ENCODE measurements around the gene HPX.

DNA sequence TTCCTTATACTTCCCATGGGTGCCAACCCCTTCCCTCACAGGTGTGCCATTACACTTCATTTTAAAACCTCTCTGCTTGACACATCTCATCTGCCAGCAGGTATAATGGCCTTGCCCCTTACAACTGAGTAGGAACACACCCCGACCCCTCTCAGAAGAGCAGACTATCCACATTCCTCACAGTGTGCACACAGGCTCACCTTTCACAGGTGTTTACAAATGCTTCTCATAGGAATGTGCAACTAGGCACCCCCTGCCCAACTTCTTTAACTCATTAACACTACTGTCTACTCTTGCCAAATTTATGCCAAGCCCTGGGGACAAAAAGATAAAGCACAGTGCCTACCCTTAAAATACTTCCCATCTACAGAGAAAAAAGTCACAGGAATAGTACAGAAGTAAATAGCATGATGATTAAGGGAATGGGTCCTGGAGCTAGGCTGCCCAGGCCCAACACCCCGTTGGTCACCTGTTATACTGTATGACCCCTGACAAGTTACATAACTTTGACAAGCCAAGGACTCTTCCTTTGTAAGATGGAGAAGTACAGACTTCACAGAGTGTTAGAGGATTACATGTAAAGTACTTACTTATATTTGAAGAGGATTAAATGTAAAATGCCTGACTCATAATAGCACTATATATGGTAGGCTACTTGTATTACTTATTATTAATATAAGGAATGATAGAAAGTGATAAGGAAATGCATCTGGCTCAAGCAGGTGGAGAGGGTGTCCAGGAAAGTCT is 17.7 kb upstream of the HPX start:
- TF ChIP-seq, protein P1, sequence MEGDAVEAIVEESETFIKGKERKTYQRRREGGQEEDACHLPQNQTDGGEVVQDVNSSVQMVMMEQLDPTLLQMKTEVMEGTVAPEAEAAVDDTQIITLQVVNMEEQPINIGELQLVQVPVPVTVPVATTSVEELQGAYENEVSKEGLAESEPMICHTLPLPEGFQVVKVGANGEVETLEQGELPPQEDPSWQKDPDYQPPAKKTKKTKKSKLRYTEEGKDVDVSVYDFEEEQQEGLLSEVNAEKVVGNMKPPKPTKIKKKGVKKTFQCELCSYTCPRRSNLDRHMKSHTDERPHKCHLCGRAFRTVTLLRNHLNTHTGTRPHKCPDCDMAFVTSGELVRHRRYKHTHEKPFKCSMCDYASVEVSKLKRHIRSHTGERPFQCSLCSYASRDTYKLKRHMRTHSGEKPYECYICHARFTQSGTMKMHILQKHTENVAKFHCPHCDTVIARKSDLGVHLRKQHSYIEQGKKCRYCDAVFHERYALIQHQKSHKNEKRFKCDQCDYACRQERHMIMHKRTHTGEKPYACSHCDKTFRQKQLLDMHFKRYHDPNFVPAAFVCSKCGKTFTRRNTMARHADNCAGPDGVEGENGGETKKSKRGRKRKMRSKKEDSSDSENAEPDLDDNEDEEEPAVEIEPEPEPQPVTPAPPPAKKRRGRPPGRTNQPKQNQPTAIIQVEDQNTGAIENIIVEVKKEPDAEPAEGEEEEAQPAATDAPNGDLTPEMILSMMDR (IDR thresholded peaks at IDR 0.05; ENCODE audit: low read depth, low read length, missing input control) = no peak
- TF ChIP-seq HNF4G (IDR thresholded peaks at IDR 0.05) (no peak), RXRA (IDR thresholded peaks at IDR 0.05) (no peak), EGR1 (IDR thresholded peaks at IDR 0.05; ENCODE audit: low read depth in 2 of 2) (no peak), JUND (IDR thresholded peaks at IDR 0.05) (no peak), TAF1 (conservative IDR thresholded peaks at IDR 0.05) (no peak), SP1 (IDR thresholded peaks at IDR 0.05) (no peak), GABPA (IDR thresholded peaks at IDR 0.05 in 1 of 2, conservative IDR thresholded peaks at IDR 0.05 in 1 of 2) (no peak), YY1 (IDR thresholded peaks at IDR 0.05) (no peak)
- TF ChIP-seq, protein P2, sequence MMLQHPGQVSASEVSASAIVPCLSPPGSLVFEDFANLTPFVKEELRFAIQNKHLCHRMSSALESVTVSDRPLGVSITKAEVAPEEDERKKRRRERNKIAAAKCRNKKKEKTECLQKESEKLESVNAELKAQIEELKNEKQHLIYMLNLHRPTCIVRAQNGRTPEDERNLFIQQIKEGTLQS (IDR thresholded peaks at IDR 0.05) = no peak
- TF ChIP-seq, protein P3, sequence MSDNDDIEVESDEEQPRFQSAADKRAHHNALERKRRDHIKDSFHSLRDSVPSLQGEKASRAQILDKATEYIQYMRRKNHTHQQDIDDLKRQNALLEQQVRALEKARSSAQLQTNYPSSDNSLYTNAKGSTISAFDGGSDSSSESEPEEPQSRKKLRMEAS (IDR thresholded peaks at IDR 0.05) = no peak
- TF ChIP-seq, protein P4, sequence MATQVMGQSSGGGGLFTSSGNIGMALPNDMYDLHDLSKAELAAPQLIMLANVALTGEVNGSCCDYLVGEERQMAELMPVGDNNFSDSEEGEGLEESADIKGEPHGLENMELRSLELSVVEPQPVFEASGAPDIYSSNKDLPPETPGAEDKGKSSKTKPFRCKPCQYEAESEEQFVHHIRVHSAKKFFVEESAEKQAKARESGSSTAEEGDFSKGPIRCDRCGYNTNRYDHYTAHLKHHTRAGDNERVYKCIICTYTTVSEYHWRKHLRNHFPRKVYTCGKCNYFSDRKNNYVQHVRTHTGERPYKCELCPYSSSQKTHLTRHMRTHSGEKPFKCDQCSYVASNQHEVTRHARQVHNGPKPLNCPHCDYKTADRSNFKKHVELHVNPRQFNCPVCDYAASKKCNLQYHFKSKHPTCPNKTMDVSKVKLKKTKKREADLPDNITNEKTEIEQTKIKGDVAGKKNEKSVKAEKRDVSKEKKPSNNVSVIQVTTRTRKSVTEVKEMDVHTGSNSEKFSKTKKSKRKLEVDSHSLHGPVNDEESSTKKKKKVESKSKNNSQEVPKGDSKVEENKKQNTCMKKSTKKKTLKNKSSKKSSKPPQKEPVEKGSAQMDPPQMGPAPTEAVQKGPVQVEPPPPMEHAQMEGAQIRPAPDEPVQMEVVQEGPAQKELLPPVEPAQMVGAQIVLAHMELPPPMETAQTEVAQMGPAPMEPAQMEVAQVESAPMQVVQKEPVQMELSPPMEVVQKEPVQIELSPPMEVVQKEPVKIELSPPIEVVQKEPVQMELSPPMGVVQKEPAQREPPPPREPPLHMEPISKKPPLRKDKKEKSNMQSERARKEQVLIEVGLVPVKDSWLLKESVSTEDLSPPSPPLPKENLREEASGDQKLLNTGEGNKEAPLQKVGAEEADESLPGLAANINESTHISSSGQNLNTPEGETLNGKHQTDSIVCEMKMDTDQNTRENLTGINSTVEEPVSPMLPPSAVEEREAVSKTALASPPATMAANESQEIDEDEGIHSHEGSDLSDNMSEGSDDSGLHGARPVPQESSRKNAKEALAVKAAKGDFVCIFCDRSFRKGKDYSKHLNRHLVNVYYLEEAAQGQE (IDR thresholded peaks at IDR 0.05) = no peak
- TF ChIP-seq, protein P5, sequence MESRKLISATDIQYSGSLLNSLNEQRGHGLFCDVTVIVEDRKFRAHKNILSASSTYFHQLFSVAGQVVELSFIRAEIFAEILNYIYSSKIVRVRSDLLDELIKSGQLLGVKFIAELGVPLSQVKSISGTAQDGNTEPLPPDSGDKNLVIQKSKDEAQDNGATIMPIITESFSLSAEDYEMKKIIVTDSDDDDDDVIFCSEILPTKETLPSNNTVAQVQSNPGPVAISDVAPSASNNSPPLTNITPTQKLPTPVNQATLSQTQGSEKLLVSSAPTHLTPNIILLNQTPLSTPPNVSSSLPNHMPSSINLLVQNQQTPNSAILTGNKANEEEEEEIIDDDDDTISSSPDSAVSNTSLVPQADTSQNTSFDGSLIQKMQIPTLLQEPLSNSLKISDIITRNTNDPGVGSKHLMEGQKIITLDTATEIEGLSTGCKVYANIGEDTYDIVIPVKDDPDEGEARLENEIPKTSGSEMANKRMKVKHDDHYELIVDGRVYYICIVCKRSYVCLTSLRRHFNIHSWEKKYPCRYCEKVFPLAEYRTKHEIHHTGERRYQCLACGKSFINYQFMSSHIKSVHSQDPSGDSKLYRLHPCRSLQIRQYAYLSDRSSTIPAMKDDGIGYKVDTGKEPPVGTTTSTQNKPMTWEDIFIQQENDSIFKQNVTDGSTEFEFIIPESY (IDR thresholded peaks at IDR 0.05) = no peak

Data from liver (tissue), 3 donors.